ENCODE measurements around the gene CDCP2. TPM values are rescaled to one million over a fixed set of nuclear protein-coding genes. Genes with fewer than 3 reads are reported as not detected.

Gene CDCP2
- total RNA-seq, 1 donor from 2014 or later: not detected

DNA sequence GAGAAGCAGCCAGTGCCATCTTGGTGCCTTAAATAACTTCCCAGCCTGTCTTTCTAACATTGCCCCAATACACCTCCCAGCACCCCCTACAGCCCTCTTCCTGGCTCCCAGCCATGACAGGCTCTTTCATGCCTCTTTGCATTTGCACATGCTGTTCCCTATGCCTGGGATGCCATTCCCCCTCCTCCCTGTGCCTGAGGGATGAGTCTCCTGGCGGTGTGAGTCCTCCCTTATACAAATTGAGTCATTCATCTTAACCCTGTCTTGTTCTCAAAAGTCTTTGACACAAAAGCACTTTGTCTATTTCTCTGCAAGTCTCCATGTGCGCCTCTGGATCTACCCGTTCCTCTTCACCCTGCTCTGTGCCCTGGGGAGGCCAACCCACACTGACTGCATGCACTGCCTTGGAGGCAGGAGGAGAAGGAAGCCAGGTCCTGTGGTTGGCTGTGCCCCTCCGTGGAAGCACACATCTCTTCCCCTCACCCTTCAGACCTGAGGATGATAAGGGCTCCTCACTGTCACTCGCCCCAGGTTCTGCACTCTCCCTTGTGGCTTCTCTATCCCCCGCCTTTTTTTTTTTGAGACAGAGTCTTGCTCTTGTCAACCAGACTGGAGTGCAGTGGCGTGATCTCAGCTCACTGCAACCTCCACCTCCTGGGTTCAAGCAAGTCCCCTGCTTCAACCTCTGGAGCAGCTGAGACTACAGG is 25.1 kb downstream of the CDCP2 start:
- TF ChIP-seq CTCF (conservative IDR thresholded peaks at IDR 0.05): no peak
- Mint-ChIP-seq H3K36me3 (no peaks in the 10 kb centered on the region), H3K4me1 (ENCODE audit: unreplicated experiment) (peaks cover 14% of the 10 kb centered on the region), H3K4me3 (no peak overlapping the region), H3K27me3 (peaks cover 13% of the 10 kb centered on the region), H3K27ac (peak overlapping the region; percentile 37), H3K9me3 (peaks cover 5% of the 10 kb centered on the region)
- no peak for DNase-seq (ENCODE audit: extremely low spot score, unreplicated experiment)

GRCh38 chr1:54126271-54126815 is 26.5 kb downstream of the CDCP2 start:
- peaks cover 16% of the 10 kb centered on the region for H3K27me3 Mint-ChIP-seq
- H3K4me3 Mint-ChIP-seq: no peak overlapping the region

DNA sequence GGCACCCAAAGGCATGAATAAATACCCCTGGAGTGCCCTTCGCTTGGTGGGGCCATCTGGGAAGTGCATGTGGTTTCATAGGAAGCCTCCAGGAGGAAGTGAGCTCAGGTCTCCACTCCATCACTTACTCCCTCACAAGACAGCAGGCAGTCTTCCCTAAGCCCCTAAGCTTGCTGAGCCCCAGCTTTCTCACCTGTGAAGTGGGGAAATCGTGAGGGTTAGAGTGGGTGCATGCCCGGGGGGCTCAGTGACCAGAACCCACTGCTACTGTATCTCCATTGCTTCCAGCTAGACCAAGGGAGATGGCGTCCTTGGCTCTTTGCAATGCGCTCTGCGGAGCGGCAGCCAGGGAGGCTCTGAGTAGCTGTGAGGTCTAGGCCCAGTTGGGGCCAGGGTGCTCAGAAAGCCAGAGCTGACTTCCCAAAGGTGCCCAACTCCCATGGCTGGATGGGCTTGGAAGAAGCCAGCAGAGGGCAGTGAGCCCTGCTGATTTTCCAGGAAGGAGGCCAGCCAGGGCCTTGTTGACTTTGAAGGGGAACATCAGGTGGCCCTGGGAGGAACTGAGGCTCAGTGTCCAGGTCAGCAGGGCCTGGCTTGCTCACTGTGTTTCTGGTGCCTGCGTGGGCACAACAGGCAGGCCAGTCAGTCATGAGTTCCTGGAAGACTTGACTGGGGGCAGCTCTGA is 27.3 kb downstream of the CDCP2 start:
- Mint-ChIP-seq H3K27ac (no peak overlapping the region), H3K9me3 (peaks cover 5% of the 10 kb centered on the region), H3K27me3 (peaks cover 17% of the 10 kb centered on the region), H3K36me3 (no peaks in the 10 kb centered on the region), H3K4me1 (ENCODE audit: unreplicated experiment) (peaks cover 24% of the 10 kb centered on the region), H3K4me3 (no peak overlapping the region)
- TF ChIP-seq CTCF (conservative IDR thresholded peaks at IDR 0.05): no peak
- no peak for DNase-seq (ENCODE audit: extremely low spot score, unreplicated experiment)

More at GRCh38 chr1:54126271-54126815, 26.5 kb downstream of the CDCP2 start:
- DNase-seq (ENCODE audit: extremely low spot score, unreplicated experiment): no peak
- H3K27ac Mint-ChIP-seq: no peak overlapping the region
- no peaks in the 10 kb centered on the region for H3K36me3 Mint-ChIP-seq
- H3K9me3 Mint-ChIP-seq: peaks cover 5% of the 10 kb centered on the region
- peaks cover 22% of the 10 kb centered on the region for H3K4me1 Mint-ChIP-seq (ENCODE audit: unreplicated experiment)
- no peak for TF ChIP-seq CTCF (conservative IDR thresholded peaks at IDR 0.05)

DNA sequence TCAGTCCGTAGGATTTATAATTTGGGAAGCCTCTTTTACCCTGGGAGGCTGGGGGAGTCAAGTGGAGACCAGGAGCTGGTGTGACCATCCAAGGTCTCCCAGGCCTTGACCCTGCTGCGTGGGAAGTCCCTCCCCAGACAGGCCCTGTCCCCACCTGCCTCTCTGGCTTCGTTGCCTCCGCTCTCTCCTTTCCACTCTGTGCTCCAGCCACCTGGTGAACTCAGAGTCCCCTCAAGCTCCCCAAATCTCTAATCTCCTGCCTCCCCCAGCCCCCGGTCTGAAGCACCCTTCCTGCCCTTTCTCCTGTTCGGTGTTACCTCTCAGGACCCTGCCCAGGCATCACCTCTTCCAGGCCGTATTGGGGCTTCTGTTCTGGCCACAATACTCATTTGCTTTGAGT is 27.9 kb downstream of the CDCP2 start:
- Mint-ChIP-seq H3K36me3 (no peaks in the 10 kb centered on the region), H3K27me3 (peaks cover 17% of the 10 kb centered on the region), H3K4me3 (no peak overlapping the region), H3K27ac (no peak overlapping the region), H3K9me3 (peaks cover 5% of the 10 kb centered on the region), H3K4me1 (ENCODE audit: unreplicated experiment) (peaks cover 24% of the 10 kb centered on the region)
- DNase-seq (ENCODE audit: extremely low spot score, unreplicated experiment): no peak
- no peak for TF ChIP-seq CTCF (conservative IDR thresholded peaks at IDR 0.05)

DNA sequence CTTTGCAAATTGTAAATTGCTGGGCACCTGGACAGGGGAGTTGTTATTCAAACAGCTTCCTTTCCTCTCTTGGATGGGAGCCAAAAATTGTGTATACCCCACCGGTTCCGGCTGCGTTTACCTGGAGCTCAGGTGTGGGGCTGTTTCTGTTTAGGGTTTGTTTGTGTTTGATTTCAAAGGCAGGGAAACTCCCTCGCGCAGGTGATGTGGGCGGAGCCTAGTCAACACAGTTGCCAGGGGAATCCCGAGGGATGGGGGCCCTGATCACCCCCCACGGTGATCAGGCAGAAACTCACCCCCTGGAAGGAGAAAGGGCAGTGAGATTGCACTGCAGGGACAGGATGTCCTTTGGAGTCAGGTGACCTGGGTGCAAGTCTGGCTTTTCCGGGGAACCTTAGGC is 28.3 kb downstream of the CDCP2 start:
- Mint-ChIP-seq H3K9me3 (peaks cover 5% of the 10 kb centered on the region), H3K4me3 (no peak overlapping the region), H3K4me1 (ENCODE audit: unreplicated experiment) (peaks cover 24% of the 10 kb centered on the region), H3K27ac (no peak overlapping the region), H3K36me3 (no peaks in the 10 kb centered on the region), H3K27me3 (peaks cover 17% of the 10 kb centered on the region)
- no peak for DNase-seq (ENCODE audit: extremely low spot score, unreplicated experiment)
- TF ChIP-seq CTCF (conservative IDR thresholded peaks at IDR 0.05): no peak

All from type B pancreatic cell (in vitro differentiated cells).